Measurements from ENCODE around the gene LPP.

The LPP gene

GRCh38 chr3:188380252-188380651 is 226.3 kb downstream of the LPP start:
- WGBS (ENCODE audit: extremely low coverage, insufficient coverage, low lambda C conversion rate), result no CpG with 5 or more reads among the region's 2 CpGs
- no peak overlapping the region for H2BK15ac ChIP-seq (replicated peaks; ENCODE audit: low read depth)

GRCh38 chr3:188380722-188381121 is 226.8 kb downstream of the LPP start:
- Histone ChIP-seq H4K5ac (ENCODE audit: low read length) (no peak overlapping the region), H3K27ac (ENCODE audit: low read depth, low read length) (no peak overlapping the region), H3K23ac (ENCODE audit: low read length) (no peak overlapping the region), H2AK5ac (ENCODE audit: low read length) (no peak overlapping the region), H2BK5ac (ENCODE audit: low read length) (no peak overlapping the region), H4K8ac (ENCODE audit: low read depth, low read length) (no peak overlapping the region), H3K18ac (ENCODE audit: low read length) (no peak overlapping the region), H3K4me1 (ENCODE audit: control insufficient read depth, low read depth, low read length) (no peaks in the 10 kb centered on the region), H3K79me1 (ENCODE audit: low read length) (peaks cover 1% of the 10 kb centered on the region), H3K9ac (ENCODE audit: low read length) (no peak overlapping the region), H3K27me3 (ENCODE audit: insufficient read depth, low read length, poor library complexity) (no peaks in the 10 kb centered on the region), H3K4me2 (ENCODE audit: low read length) (no peak overlapping the region), H3K36me3 (ENCODE audit: control insufficient read depth, insufficient read depth, low read length) (no peaks in the 10 kb centered on the region), H2BK120ac (ENCODE audit: low read depth, low read length) (no peak overlapping the region), H3K56ac (ENCODE audit: low read length) (no peak overlapping the region), H3K4ac (ENCODE audit: low read depth, low read length) (no peak overlapping the region), H3K79me2 (ENCODE audit: control insufficient read depth, insufficient read depth, low read length) (no peaks in the 10 kb centered on the region), H2BK15ac (replicated peaks; ENCODE audit: low read depth) (no peak overlapping the region), H3K4me3 (ENCODE audit: low read length) (no peak overlapping the region)
- no peak for DNase-seq

More at GRCh38 chr3:188380252-188380651, 226.3 kb downstream of the LPP start:
- Histone ChIP-seq H4K5ac (ENCODE audit: low read length) (no peak overlapping the region), H3K4ac (ENCODE audit: low read depth, low read length) (no peak overlapping the region), H3K27ac (ENCODE audit: low read depth, low read length) (no peak overlapping the region), H3K9ac (ENCODE audit: low read length) (no peak overlapping the region), H2BK5ac (ENCODE audit: low read length) (no peak overlapping the region), H3K56ac (ENCODE audit: low read length) (no peak overlapping the region), H2BK120ac (ENCODE audit: low read depth, low read length) (no peak overlapping the region), H3K23ac (ENCODE audit: low read length) (no peak overlapping the region), H3K79me2 (ENCODE audit: control insufficient read depth, insufficient read depth, low read length) (no peaks in the 10 kb centered on the region), H3K79me1 (ENCODE audit: low read length) (peaks cover 1% of the 10 kb centered on the region), H3K36me3 (ENCODE audit: control insufficient read depth, insufficient read depth, low read length) (no peaks in the 10 kb centered on the region), H3K4me3 (ENCODE audit: low read length) (no peak overlapping the region), H2AK5ac (ENCODE audit: low read length) (no peak overlapping the region), H3K18ac (ENCODE audit: low read length) (no peak overlapping the region), H4K8ac (ENCODE audit: low read depth, low read length) (no peak overlapping the region), H3K4me1 (ENCODE audit: control insufficient read depth, low read depth, low read length) (no peaks in the 10 kb centered on the region), H3K27me3 (ENCODE audit: insufficient read depth, low read length, poor library complexity) (no peaks in the 10 kb centered on the region), H3K4me2 (ENCODE audit: low read length) (no peak overlapping the region)
- no peak for DNase-seq

- no peaks in the 10 kb centered on the region for H3K79me2 ChIP-seq (ENCODE audit: control insufficient read depth, insufficient read depth, low read length)
Measured at GRCh38 chr3:188383748-188384147, 229.8 kb downstream of the LPP start.

GRCh38 chr3:188385295-188385694 is 231.3 kb downstream of the LPP start:
- H3K4me1 ChIP-seq (ENCODE audit: control insufficient read depth, low read depth, low read length), result no peaks in the 10 kb centered on the region
- no CpG with 5 or more reads among the region's 4 CpGs for WGBS (ENCODE audit: extremely low coverage, insufficient coverage, low lambda C conversion rate)
- no peak overlapping the region for H3K56ac ChIP-seq (ENCODE audit: low read length)
- H4K5ac ChIP-seq (ENCODE audit: low read length), result no peak overlapping the region
- H2BK5ac ChIP-seq (ENCODE audit: low read length), result no peak overlapping the region
- no peak overlapping the region for H3K9ac ChIP-seq (ENCODE audit: low read length)
- no peaks in the 10 kb centered on the region for H3K27me3 ChIP-seq (ENCODE audit: insufficient read depth, low read length, poor library complexity)
- H3K27ac ChIP-seq (ENCODE audit: low read depth, low read length), result no peak overlapping the region
- H3K36me3 ChIP-seq (ENCODE audit: control insufficient read depth, insufficient read depth, low read length), result no peaks in the 10 kb centered on the region
- H3K79me2 ChIP-seq (ENCODE audit: control insufficient read depth, insufficient read depth, low read length), result no peaks in the 10 kb centered on the region
- no peak overlapping the region for H2BK120ac ChIP-seq (ENCODE audit: low read depth, low read length)
- no peak for DNase-seq
- H3K23ac ChIP-seq (ENCODE audit: low read length), result no peak overlapping the region
- peaks cover 1% of the 10 kb centered on the region for H3K79me1 ChIP-seq (ENCODE audit: low read length)
- H3K4me2 ChIP-seq (ENCODE audit: low read length), result no peak overlapping the region
- H2AK5ac ChIP-seq (ENCODE audit: low read length), result no peak overlapping the region
- H2BK15ac ChIP-seq (replicated peaks; ENCODE audit: low read depth), result no peak overlapping the region
- no peak overlapping the region for H3K18ac ChIP-seq (ENCODE audit: low read length)
- H4K8ac ChIP-seq (ENCODE audit: low read depth, low read length), result no peak overlapping the region
- no peak overlapping the region for H3K4me3 ChIP-seq (ENCODE audit: low read length)
- H3K4ac ChIP-seq (ENCODE audit: low read depth, low read length), result no peak overlapping the region

More at GRCh38 chr3:188383748-188384147, 229.8 kb downstream of the LPP start:
- no peak overlapping the region for H2BK15ac ChIP-seq (replicated peaks; ENCODE audit: low read depth)
- H3K18ac ChIP-seq (ENCODE audit: low read length), result no peak overlapping the region
- H3K4me3 ChIP-seq (ENCODE audit: low read length), result no peak overlapping the region
- no peak overlapping the region for H2BK5ac ChIP-seq (ENCODE audit: low read length)
- H3K27me3 ChIP-seq (ENCODE audit: insufficient read depth, low read length, poor library complexity), result no peaks in the 10 kb centered on the region
- H3K36me3 ChIP-seq (ENCODE audit: control insufficient read depth, insufficient read depth, low read length), result no peaks in the 10 kb centered on the region
- no peak overlapping the region for H4K5ac ChIP-seq (ENCODE audit: low read length)
- H3K56ac ChIP-seq (ENCODE audit: low read length), result no peak overlapping the region
- no peak overlapping the region for H3K4ac ChIP-seq (ENCODE audit: low read depth, low read length)
- H3K9ac ChIP-seq (ENCODE audit: low read length), result no peak overlapping the region
- no peak overlapping the region for H2AK5ac ChIP-seq (ENCODE audit: low read length)
- no peak overlapping the region for H4K8ac ChIP-seq (ENCODE audit: low read depth, low read length)
- H2BK120ac ChIP-seq (ENCODE audit: low read depth, low read length), result no peak overlapping the region
- no peaks in the 10 kb centered on the region for H3K4me1 ChIP-seq (ENCODE audit: control insufficient read depth, low read depth, low read length)
- no peak overlapping the region for H3K23ac ChIP-seq (ENCODE audit: low read length)
- no CpG with 5 or more reads among the region's 3 CpGs for WGBS (ENCODE audit: extremely low coverage, insufficient coverage, low lambda C conversion rate)
- H3K27ac ChIP-seq (ENCODE audit: low read depth, low read length), result no peak overlapping the region
- peaks cover 1% of the 10 kb centered on the region for H3K79me1 ChIP-seq (ENCODE audit: low read length)
- no peak overlapping the region for H3K4me2 ChIP-seq (ENCODE audit: low read length)
- DNase-seq, result no peak

GRCh38 chr3:188389711-188390342 is 235.9 kb downstream of the LPP start:
- H3K56ac ChIP-seq (ENCODE audit: low read length), result peak overlapping the region; percentile 19
- no peak overlapping the region for H2BK5ac ChIP-seq (ENCODE audit: low read length)
- no peak overlapping the region for H2AK5ac ChIP-seq (ENCODE audit: low read length)
- H3K4me3 ChIP-seq (ENCODE audit: low read length), result no peak overlapping the region
- H3K27me3 ChIP-seq (ENCODE audit: insufficient read depth, low read length, poor library complexity), result no peaks in the 10 kb centered on the region
- no peak overlapping the region for H4K8ac ChIP-seq (ENCODE audit: low read depth, low read length)
- H3K9ac ChIP-seq (ENCODE audit: low read length), result no peak overlapping the region
- no peaks in the 10 kb centered on the region for H3K4me1 ChIP-seq (ENCODE audit: control insufficient read depth, low read depth, low read length)
- H2BK120ac ChIP-seq (ENCODE audit: low read depth, low read length), result no peak overlapping the region
- H4K5ac ChIP-seq (ENCODE audit: low read length), result no peak overlapping the region
- WGBS (ENCODE audit: extremely low coverage, insufficient coverage, low lambda C conversion rate), result no CpG with 5 or more reads among the region's 5 CpGs
- no peak overlapping the region for H3K23ac ChIP-seq (ENCODE audit: low read length)
- H3K18ac ChIP-seq (ENCODE audit: low read length), result no peak overlapping the region
- no peak overlapping the region for H3K4me2 ChIP-seq (ENCODE audit: low read length)
- no peaks in the 10 kb centered on the region for H3K36me3 ChIP-seq (ENCODE audit: control insufficient read depth, insufficient read depth, low read length)
- H3K27ac ChIP-seq (ENCODE audit: low read depth, low read length), result no peak overlapping the region
- no peaks in the 10 kb centered on the region for H3K79me2 ChIP-seq (ENCODE audit: control insufficient read depth, insufficient read depth, low read length)
- DNase-seq, result no peak
- no peak overlapping the region for H3K4ac ChIP-seq (ENCODE audit: low read depth, low read length)
- H3K79me1 ChIP-seq (ENCODE audit: low read length), result no peaks in the 10 kb centered on the region
- no peak overlapping the region for H2BK15ac ChIP-seq (replicated peaks; ENCODE audit: low read depth)

GRCh38 chr3:188390343-188390718 is 236.4 kb downstream of the LPP start:
- no peak overlapping the region for H2AK5ac ChIP-seq (ENCODE audit: low read length)
- WGBS (ENCODE audit: extremely low coverage, insufficient coverage, low lambda C conversion rate), result no CpG with 5 or more reads among the region's 4 CpGs

More at GRCh38 chr3:188390343-188390718, 236.4 kb downstream of the LPP start:
- no peaks in the 10 kb centered on the region for H3K27me3 ChIP-seq (ENCODE audit: insufficient read depth, low read length, poor library complexity)
- H3K4me1 ChIP-seq (ENCODE audit: control insufficient read depth, low read depth, low read length), result no peaks in the 10 kb centered on the region
- no peak overlapping the region for H3K18ac ChIP-seq (ENCODE audit: low read length)
- H3K27ac ChIP-seq (ENCODE audit: low read depth, low read length), result no peak overlapping the region
- no peak overlapping the region for H2BK120ac ChIP-seq (ENCODE audit: low read depth, low read length)
- no peaks in the 10 kb centered on the region for H3K79me1 ChIP-seq (ENCODE audit: low read length)
- no peak overlapping the region for H3K4ac ChIP-seq (ENCODE audit: low read depth, low read length)
- H2BK5ac ChIP-seq (ENCODE audit: low read length), result no peak overlapping the region
- H3K79me2 ChIP-seq (ENCODE audit: control insufficient read depth, insufficient read depth, low read length), result no peaks in the 10 kb centered on the region
- no peaks in the 10 kb centered on the region for H3K36me3 ChIP-seq (ENCODE audit: control insufficient read depth, insufficient read depth, low read length)
- no peak overlapping the region for H3K23ac ChIP-seq (ENCODE audit: low read length)
- H3K4me3 ChIP-seq (ENCODE audit: low read length), result no peak overlapping the region
- no peak overlapping the region for H4K8ac ChIP-seq (ENCODE audit: low read depth, low read length)
- H4K5ac ChIP-seq (ENCODE audit: low read length), result no peak overlapping the region
- H3K4me2 ChIP-seq (ENCODE audit: low read length), result no peak overlapping the region
- no peak overlapping the region for H3K56ac ChIP-seq (ENCODE audit: low read length)
- H2BK15ac ChIP-seq (replicated peaks; ENCODE audit: low read depth), result no peak overlapping the region
- no peak for DNase-seq
- H3K9ac ChIP-seq (ENCODE audit: low read length), result no peak overlapping the region
